OCI-LY7 (cell line): Measurements from ENCODE around the gene PURA.

Experiments
- EZH2phosphoT487 ChIP-seq: fragments of 200-600 bp; sonication (generic); IDR thresholded peaks from 2 replicates; pipeline ENCODE4 v1.6.1; 2018; ENCODE audit warnings: low read depth, borderline replicate concordance, mild to moderate bottlenecking, mixed run types, antibody characterized with exemption, low read length, moderate library complexity, mixed read lengths
- TF ChIP-seq, protein P1 (sequence below): fragments of 200-600 bp; sonication (generic); conservative IDR thresholded peaks from 2 replicates; pipeline ENCODE4 v1.5.1; 2014; ENCODE audit warnings: mild to moderate bottlenecking, antibody characterized with exemption, low read length, moderate library complexity, mixed read lengths

- TF ChIP-seq, protein P1, sequence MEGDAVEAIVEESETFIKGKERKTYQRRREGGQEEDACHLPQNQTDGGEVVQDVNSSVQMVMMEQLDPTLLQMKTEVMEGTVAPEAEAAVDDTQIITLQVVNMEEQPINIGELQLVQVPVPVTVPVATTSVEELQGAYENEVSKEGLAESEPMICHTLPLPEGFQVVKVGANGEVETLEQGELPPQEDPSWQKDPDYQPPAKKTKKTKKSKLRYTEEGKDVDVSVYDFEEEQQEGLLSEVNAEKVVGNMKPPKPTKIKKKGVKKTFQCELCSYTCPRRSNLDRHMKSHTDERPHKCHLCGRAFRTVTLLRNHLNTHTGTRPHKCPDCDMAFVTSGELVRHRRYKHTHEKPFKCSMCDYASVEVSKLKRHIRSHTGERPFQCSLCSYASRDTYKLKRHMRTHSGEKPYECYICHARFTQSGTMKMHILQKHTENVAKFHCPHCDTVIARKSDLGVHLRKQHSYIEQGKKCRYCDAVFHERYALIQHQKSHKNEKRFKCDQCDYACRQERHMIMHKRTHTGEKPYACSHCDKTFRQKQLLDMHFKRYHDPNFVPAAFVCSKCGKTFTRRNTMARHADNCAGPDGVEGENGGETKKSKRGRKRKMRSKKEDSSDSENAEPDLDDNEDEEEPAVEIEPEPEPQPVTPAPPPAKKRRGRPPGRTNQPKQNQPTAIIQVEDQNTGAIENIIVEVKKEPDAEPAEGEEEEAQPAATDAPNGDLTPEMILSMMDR = no peak
- TF ChIP-seq EZH2phosphoT487 = no peak
Observed at GRCh38 chr5:140112685-140113179, 1.2 kb upstream of the PURA start.
